ENCODE results near the gene RPS21. TPM values are rescaled to one million over a fixed set of nuclear protein-coding genes. Genes with fewer than 3 reads are reported as not detected.

RPS21 gene
- polyA plus RNA-seq, 12 donors, result 692 to 1,144 (median 1,032) TPM; not detected in 1

GRCh38 chr20:62408055-62408454 is 21.2 kb downstream of the RPS21 start:
- no peak for DNase-seq

GRCh38 chr20:62408640-62409039 is 21.7 kb downstream of the RPS21 start:
- DNase-seq, result no peak

DNA sequence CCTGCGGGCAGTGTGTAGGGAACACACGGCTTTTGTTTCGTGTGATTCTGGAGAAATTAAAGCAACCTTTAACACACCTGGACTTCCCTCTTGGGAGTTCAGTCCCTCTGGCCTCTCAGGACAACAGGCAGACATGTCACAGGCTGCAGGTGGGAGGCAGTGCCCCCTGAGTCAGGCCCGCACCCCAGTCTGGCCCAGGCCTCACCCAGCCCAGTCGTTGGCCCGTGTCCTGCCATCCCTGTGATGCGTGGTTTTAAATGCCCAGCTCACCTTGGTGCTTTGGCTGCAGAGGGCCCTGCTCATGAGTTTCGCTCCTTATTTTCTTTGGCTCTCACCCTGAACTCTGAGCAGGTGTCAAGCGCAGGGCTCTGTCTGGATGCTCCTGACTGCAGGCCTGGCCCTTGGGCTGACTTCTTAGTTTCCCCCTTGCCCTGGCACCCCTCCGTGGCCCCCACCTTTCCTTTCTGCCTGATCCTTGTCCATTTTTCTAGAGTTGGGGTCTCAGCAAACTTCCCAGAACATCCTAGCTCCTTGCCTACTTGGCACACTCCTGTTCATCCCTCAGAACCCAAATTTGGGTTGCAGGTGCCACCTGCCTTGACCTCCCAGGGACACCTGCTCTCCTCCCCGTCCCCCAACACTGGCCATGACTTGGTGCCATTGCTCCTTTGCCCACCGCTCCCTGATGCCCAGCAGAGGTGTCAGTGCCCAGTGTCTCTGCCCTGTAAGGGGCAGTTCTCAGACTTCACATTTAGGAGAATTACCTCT is 22.4 kb downstream of the RPS21 start:
- no peak for DNase-seq

DNA sequence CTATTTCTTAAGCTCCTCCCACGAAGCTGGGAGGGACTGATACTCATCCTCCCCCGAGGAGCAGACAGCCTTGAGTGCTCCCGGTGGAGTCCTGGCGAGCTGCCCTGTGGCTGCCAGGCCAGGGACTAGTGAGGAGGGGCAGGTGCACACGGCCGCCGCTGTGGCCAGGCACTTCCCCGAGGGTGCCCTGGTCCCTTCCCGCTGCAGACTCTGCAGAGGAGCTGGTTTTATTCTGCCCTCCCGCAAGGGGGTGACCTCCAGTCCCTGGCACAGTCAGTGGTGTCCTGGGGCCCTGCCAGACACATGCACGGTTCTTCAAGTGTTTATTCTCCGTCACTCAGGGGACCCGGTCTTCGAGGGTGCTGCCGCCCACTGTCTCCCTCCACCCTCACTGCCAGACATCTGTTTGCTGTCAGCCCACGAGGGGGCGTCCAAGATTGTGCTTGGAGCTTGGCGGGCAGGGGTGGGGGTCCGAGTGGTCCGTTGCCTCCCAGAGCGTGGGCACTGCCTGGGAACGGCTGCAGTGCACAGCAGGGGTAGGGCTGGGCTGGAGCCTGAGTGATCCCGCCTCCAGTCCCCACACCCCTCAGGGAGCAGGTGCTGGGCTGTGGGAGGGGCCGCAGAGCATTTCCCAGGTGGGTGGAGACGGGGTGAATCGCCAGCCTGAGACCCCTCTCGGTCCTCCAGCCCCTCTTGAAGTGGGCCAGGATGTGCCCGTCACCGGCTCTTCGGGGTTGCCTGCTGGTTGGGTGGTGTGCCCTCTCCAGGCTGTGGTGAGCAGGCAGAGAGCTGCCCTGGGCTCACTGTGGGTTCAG is 23.2 kb downstream of the RPS21 start:
- no peak for DNase-seq

DNA sequence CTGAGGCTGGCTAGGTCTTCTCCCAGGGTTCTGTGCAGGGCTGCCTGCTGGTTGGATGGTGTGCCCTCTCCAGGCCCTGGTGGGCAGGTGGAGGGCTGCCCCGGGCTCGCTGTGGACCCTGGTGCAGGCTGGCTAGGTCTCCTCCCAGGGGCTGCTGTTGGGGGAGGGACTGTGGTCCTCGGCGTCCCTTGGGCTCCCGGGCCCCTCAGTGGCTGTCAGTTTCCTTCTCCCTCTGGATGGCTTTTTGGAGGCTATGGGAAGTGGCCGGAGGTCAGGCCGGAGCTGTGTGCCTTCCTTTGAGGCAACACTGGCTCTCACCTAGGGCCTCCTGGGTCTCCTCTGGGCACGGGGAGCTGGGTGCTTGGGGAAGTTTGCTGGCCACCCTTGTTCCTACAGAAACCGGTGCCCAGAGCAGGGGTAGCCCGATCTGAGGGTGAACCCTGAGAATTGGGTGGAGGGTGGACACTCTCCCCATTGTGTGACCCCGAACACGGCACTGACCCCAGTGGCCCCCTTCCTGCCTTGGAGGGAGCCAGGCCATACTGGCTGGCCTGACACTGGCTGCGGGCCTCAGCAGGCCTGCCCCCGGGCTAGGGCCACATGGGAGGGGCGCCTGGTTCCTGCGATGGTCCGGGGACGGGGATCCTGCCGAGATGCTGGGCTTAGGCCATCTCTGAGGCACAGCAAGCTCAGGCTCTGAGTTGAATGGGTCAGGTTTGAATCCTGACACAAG is 24.0 kb downstream of the RPS21 start:
- DNase-seq, result no peak

DNA sequence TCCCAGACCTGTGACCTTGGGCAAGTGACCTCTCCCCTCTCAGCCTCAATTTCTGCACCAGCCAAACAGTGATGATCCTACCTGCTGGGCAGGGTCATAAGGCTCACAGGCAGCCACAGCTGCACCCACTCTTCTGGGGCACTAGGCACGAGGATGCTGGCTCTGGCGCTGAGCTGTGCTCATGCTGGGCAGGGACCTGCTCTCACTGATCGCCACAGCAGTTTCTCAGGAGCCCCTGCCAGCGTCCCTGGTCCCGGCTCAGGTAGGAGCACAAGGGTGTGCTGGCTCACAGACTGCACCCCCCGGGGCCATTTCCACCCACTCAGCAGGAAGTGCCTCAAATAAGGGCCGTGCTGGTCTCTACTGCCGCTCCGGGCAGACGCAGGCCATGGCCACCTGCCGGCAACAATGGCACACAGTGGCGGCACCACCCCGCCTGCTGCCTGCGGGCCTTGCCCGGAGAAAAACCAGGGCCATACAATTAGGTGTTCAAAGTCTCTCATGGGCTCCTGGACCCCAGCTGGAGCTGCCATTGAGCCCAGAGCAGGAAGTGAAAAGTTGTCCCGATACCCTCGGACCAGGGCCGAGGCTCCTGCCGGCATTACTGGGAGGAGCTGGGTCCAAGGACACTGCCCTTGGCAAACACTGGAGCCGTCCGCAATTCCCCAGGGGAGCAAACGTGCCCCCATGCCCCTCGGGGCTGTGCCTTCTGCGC is 24.7 kb downstream of the RPS21 start:
- DNase-seq, result no peak

DNA sequence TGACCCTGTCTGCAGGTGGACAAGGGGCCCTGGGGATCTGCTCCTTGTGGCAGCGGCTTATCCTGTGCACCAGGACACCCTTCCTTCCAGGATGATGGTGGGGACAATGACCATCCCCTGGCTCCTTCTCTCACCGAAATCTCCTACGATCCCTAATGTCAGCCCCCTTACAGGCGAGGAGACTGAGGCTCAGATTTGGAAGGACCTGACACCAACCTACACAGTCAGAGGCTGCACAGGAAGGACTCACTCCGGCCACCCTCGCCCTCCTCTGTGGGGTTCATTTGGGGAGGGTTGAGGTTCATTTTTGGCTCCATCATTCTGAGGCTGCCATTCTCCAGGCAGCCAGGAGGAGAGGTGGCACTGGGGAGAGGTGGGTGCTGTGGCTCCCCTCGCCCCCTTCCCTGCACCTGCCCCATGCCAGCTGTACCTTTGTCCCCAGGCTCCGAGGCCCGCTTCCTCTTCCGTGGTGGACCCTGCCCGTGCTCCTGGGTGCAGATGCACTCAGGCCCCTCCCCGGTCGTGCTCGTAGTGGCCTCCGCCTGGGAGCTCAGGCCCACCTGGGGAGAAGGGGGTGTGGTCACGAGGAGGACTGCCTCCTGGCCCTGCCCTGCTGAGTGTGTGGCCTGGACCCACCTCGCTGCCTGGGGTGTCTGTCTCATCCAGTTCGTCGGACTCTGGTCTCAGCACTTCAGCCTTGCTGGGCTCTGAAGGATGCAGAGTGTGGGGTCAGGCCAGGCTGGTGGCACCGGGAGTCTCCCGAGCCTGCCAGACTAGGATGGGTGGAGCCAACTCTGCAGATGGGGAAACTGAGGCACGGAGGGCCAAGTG is 25.5 kb downstream of the RPS21 start:
- DNase-seq, result no peak

DNA sequence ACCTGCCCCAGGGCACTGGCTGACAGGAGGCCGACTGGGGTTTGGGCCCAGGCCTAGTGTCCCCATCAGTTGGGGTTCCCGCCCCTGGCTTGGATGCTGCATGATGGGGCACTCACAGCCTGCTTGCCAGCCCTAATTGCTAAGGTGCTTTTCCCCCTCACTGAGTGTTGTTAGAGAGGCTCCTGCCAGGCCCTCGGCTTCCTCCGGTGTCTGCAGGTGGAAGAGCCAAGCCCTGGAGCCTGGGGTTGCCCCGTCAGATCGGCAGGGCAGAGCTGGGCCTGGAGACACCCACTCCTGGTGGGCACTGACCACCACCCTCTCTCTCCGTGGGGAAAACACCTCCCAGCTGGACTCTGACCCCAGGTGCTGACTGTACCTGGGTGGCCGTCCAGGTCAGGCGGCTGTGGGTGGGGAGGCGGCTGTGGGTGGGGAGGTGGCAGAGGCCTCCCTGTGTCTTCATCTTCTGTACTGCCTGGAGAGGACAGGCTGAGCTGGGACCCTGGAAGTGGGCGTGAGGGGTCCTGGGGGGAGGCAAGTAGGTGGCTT is 26.2 kb downstream of the RPS21 start:
- DNase-seq, result no peak

- DNase-seq, result no peak
Measured at GRCh38 chr20:62413896-62414481, 27.1 kb downstream of the RPS21 start.

GRCh38 chr20:62415354-62416111 is 28.6 kb downstream of the RPS21 start:
- no peak for DNase-seq

- no peak for DNase-seq
Measured at GRCh38 chr20:62416651-62417637, 30.0 kb downstream of the RPS21 start.

- DNase-seq, result no peak
Measured at GRCh38 chr20:62417981-62418708, 31.2 kb downstream of the RPS21 start.

- no peak for DNase-seq
Measured at GRCh38 chr20:62418709-62419487, 32.0 kb downstream of the RPS21 start.

- DNase-seq, result no peak
Measured at GRCh38 chr20:62419759-62420158, 32.9 kb downstream of the RPS21 start.

- DNase-seq, result no peak
Measured at GRCh38 chr20:62420846-62421715, 34.2 kb downstream of the RPS21 start.

- DNase-seq, result no peak
Measured at GRCh38 chr20:62421716-62421990, 34.8 kb downstream of the RPS21 start.

All from muscle of arm (tissue), 12 donors.